Activated CD4-positive, alpha-beta T cell treated with anti-CD3 and anti-CD28 coated beads, Interleukin-2, amount 10 ng/mL, durations not matched to agents 24 days and 14 days (primary cell): ENCODE data around the gene ZNF662. TPM values are rescaled to one million over a fixed set of nuclear protein-coding genes. Genes with fewer than 3 reads are reported as not detected.

Experiments used
- DNase-seq: peaks from one replicate; pipeline ENCODE4 v3.0.0; 2022
- H3K27ac Mint-ChIP-seq: one replicate; pipeline ENCODE4 v1.8.0; 2022; ENCODE audit warnings: mild to moderate bottlenecking, mixed read lengths
- H3K27me3 Mint-ChIP-seq: one replicate; pipeline ENCODE4 v1.8.0; 2022; ENCODE audit warnings: mixed read lengths
- H3K36me3 Mint-ChIP-seq: one replicate; pipeline ENCODE4 v1.8.0; 2022; ENCODE audit warnings: low read depth, mild to moderate bottlenecking, mixed read lengths
- H3K4me1 Mint-ChIP-seq: one replicate; pipeline ENCODE4 v1.8.0; 2021; ENCODE audit warnings: mixed read lengths
- H3K4me3 Mint-ChIP-seq: one replicate; pipeline ENCODE4 v1.8.0; 2022; ENCODE audit warnings: mild to moderate bottlenecking, moderate library complexity, mixed read lengths
- H3K9me3 Mint-ChIP-seq: one replicate; pipeline ENCODE4 v1.8.0; 2021; ENCODE audit warnings: mixed read lengths
- intact Hi-C: fragments of 100-400 bp; cut with micrococcal nuclease; formaldehyde crosslinking; loops from one replicate; pipeline ENCODE4 v1.15.1; 2023
- total RNA-seq: library from RNA; stranded (reverse); gene quantifications from 2 replicates; pipeline ENCODE4 v1.2.3, GENCODE V29; 2022

The ZNF662 gene
- total RNA-seq, 1 donor from 2014 or later = 0.12 TPM

DNA sequence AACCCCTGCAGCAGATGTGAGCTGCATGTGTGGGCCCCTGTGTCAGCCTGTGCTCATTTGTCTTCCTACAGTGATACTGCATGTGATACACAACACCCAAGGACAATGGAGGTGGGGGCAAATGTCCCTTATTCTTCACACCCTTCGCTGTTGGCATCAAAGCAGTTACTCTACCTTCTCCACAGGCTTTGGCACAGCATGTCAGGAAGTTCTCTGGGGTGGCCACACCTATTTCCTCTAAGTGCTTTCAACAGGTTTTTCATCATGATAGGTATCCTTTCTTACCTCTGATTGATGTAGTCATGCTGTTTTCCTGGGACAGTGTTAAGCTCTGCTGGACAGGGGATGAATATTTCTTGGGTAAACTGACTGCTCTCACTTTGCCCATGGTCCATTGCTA, 29.5 kb downstream of the ZNF662 start:
- Mint-ChIP-seq H3K4me3 (no peak overlapping the region), H3K9me3 (peaks cover 7% of the 10 kb centered on the region), H3K36me3 (no peaks in the 10 kb centered on the region), H3K27ac (no peak overlapping the region), H3K4me1 (peaks cover 6% of the 10 kb centered on the region), H3K27me3 (peaks cover 2% of the 10 kb centered on the region)
- intact Hi-C loops = no loop called here
- DNase-seq = peak; percentile 59

DNA sequence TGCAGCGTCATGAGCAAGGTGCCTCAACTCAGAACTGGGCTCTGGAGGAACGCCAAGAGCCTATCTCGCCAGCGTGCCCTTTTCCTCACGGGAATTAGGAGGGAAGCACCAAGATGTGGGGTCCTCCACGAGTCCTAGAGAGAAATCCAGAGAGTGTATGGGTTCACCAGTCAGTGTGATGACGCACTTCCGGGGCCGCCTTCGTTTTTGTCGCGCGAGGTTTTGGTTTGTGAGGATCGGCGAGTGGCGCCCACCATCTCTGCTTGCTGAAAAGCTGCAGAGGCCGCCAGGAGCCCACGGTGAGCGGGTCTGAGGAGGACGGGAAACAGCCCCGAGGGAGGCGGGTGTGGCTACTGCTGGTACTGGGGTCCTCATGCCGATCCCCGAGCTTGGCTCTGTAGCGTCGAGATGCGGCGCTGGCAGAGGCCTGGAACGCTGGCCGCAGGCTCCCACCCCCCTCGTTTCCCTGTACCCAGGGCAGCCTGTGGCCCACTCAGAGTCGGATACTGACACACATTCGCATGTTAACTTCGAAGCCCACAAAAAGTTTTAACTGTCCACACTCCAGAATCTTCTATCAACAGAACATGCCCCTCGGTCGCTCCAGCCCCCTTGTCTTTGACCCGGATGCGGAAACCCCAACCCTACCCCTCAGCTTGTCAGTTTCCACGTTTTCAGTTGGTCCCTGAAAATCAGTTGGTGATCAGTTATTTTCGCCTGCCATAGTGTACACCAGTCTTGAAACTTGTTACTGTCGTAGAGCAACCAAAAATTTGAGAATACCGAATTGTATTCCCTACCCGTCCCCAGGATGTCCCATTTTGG, 30.4 kb downstream of the ZNF662 start:
- no peak overlapping the region for H3K27ac Mint-ChIP-seq
- H3K4me3 Mint-ChIP-seq = no peak overlapping the region
- H3K36me3 Mint-ChIP-seq = no peaks in the 10 kb centered on the region
- no peak for DNase-seq
- peaks cover 7% of the 10 kb centered on the region for H3K9me3 Mint-ChIP-seq
- peaks cover 2% of the 10 kb centered on the region for H3K27me3 Mint-ChIP-seq
- intact Hi-C loops = no loop called here
- peaks cover 6% of the 10 kb centered on the region for H3K4me1 Mint-ChIP-seq

DNA sequence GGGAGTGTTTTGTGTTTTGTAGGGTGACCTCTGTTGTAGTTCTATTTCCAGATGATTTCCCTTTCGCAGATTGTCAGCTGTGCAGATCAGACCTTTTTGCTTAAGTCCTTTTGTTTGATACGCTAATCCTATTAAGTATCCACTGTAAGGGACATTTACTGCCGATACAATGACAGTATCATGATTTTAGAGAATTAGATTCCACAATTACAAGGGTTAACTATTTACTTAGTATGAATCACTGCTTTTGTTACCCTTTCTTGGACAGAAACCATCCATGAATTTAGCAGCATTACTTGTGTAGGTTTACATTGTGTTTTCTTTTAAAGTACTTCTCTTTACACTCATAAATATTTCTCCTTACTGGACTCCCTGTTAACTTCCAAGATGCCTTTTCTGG, 31.4 kb downstream of the ZNF662 start:
- DNase-seq = no peak
- Mint-ChIP-seq H3K4me1 (peaks cover 6% of the 10 kb centered on the region), H3K27ac (no peak overlapping the region), H3K9me3 (peaks cover 7% of the 10 kb centered on the region), H3K36me3 (no peaks in the 10 kb centered on the region), H3K4me3 (no peak overlapping the region), H3K27me3 (peaks cover 2% of the 10 kb centered on the region)
- intact Hi-C loops = no loop called here

DNA sequence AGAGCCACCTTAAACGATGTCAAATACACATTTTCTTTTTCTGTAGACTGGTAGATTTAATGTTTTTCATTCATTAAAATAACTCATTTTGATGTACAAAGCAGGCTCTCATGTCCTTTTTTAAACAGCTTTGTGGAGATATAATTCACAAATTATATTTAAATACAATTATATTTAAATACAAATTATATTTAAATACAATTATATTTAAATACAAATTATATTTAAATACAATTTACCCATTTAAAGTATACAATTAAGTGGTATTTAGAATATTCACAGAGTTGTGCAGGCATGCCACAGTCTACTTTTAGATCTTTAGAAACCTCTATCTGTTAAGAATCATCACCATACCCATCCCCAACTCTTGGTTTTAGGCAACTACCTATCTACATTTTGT, 36.8 kb downstream of the ZNF662 start:
- Mint-ChIP-seq H3K4me3 (no peak overlapping the region), H3K4me1 (no peaks in the 10 kb centered on the region), H3K27ac (no peak overlapping the region), H3K9me3 (no peaks in the 10 kb centered on the region), H3K27me3 (peaks cover 4% of the 10 kb centered on the region), H3K36me3 (no peaks in the 10 kb centered on the region)
- DNase-seq = no peak
- intact Hi-C loops = no loop called here

DNA sequence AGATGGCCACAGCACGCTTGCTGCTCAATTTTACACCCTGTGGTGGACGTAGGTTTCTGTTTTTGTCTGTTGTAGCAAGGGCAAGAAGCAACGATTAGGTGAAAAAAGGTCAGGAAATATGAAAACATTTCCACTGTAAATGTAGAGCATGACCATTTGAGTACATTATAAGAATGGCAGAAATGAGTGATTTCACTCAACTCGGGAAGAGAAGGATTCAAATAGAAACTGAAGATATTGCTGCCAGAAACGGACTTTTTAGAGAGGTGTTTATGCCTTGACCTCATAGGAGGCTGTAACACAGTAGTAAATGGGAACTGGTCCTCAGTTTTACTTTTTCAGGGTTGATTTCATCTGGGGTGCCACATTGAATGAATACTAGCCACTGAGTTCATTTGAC, 40.1 kb downstream of the ZNF662 start:
- Mint-ChIP-seq H3K4me1 (no peaks in the 10 kb centered on the region), H3K27ac (no peak overlapping the region), H3K27me3 (peaks cover 3% of the 10 kb centered on the region), H3K36me3 (no peaks in the 10 kb centered on the region), H3K4me3 (no peak overlapping the region), H3K9me3 (no peaks in the 10 kb centered on the region)
- DNase-seq = no peak
- intact Hi-C loops = no loop called here

DNA sequence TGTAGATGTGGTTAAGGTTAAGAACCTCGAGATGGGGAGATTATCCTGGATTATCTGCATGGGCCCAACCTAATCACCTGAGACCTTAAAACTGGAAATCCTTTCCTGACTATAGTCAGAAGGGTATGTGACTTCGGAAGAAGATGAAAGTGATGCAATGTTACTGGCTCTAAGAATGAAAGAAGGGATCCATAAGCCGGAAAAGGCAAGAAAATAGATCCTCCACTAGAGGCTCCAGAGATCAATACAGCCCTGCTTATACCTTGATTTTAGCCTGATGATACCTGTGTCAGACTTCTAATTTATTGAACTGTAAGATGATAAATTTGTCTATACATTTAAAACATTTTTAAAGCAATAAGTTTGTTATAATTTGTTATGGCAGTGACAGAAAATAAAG, 51.6 kb downstream of the ZNF662 start:
- H3K36me3 Mint-ChIP-seq = no peaks in the 10 kb centered on the region
- no peak overlapping the region for H3K4me3 Mint-ChIP-seq
- intact Hi-C loops = no loop called here
- H3K27me3 Mint-ChIP-seq = peaks cover 4% of the 10 kb centered on the region
- no peak for DNase-seq
- no peak overlapping the region for H3K27ac Mint-ChIP-seq
- H3K4me1 Mint-ChIP-seq = no peaks in the 10 kb centered on the region
- peaks cover 7% of the 10 kb centered on the region for H3K9me3 Mint-ChIP-seq

DNA sequence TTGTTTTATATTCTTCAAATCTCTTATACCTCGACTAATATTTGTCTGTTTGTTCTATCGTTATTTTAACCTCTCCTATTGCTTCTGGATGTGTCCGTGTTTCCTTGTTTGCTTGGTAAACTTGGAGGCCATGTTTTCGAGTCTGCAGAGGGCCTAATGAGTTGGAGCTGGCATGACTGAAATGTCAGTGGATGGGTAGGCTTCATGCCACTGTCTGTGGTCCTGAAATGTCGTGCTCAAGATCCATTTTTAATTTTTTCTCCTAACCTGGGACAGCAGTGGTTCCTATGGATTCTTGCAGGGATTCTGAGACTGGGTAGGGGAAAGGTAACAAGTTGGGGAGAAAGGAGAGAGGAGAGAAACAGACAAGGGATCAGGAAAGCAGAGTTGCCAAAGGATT, 54.3 kb downstream of the ZNF662 start:
- Mint-ChIP-seq H3K27ac (no peak overlapping the region), H3K36me3 (no peaks in the 10 kb centered on the region), H3K9me3 (peaks cover 2% of the 10 kb centered on the region), H3K27me3 (peaks cover 8% of the 10 kb centered on the region), H3K4me3 (no peak overlapping the region), H3K4me1 (peaks cover 2% of the 10 kb centered on the region)
- no peak for DNase-seq
- intact Hi-C loops = no loop called here

DNA sequence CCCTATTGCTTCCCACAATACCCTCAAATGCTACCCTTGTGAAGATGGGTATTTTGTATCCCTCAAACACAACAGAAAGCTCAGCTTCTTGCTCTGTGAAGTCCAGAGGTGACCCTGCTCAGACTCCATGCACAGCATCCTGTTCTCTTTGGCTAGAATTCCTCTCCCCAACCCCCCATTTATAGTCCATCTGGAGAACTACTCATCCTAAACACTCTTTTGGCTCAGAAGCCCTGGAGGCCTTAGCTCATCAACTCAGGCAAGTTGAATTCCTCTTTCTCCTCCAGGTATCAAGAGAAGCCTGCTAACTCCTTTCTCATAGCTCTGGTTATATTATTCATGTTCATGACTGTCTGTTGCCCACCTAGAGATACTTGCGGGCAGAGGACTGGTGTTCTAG, 54.8 kb downstream of the ZNF662 start:
- peaks cover 2% of the 10 kb centered on the region for H3K4me1 Mint-ChIP-seq
- DNase-seq = no peak
- no peak overlapping the region for H3K27ac Mint-ChIP-seq
- peaks cover 8% of the 10 kb centered on the region for H3K27me3 Mint-ChIP-seq
- no peaks in the 10 kb centered on the region for H3K9me3 Mint-ChIP-seq
- no peaks in the 10 kb centered on the region for H3K36me3 Mint-ChIP-seq
- intact Hi-C loops = no loop called here
- no peak overlapping the region for H3K4me3 Mint-ChIP-seq

DNA sequence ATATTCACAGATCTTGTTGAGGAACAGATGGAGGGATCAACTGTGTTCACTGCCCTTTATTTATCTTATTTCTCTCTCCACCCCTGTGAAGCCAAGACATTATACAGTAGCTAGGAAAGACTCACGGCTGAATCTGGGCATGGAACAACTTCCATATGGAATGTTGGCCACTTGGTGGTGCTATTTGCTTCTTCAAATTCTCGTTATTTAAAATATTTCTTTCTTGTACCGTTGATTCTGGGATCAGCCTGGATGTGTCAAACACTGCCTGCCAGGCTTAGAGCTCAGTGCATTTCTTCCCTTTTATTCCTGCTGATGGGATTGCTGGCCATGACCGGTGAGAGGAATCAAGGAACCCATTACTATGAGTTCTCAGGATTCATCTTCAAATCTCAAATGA, 55.7 kb downstream of the ZNF662 start:
- Mint-ChIP-seq H3K27me3 (peaks cover 10% of the 10 kb centered on the region), H3K4me3 (no peak overlapping the region), H3K4me1 (peaks cover 2% of the 10 kb centered on the region), H3K36me3 (no peaks in the 10 kb centered on the region), H3K9me3 (no peaks in the 10 kb centered on the region), H3K27ac (no peak overlapping the region)
- intact Hi-C loops = no loop called here
- DNase-seq = peak; percentile 64

DNA sequence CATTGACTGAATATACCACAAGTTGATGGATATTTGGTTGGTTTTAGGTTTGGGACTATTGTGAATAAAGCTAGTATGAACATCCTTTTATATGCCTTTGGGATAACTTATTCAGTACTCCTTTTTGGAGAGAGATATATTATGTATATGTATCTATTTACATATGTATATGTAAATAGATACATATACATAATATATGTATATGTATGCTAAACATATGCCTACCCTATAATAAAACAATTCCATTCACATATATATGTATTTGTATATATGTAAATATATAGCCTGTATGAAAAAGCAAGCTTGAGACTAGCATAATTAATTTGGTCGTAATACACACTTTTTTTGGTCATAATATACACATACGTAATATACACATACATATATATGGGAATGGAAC, 57.3 kb downstream of the ZNF662 start:
- Mint-ChIP-seq H3K27ac (no peak overlapping the region), H3K36me3 (no peaks in the 10 kb centered on the region), H3K9me3 (no peaks in the 10 kb centered on the region), H3K4me3 (no peak overlapping the region), H3K4me1 (peaks cover 2% of the 10 kb centered on the region), H3K27me3 (peaks cover 10% of the 10 kb centered on the region)
- intact Hi-C loops = no loop called here
- DNase-seq = no peak

DNA sequence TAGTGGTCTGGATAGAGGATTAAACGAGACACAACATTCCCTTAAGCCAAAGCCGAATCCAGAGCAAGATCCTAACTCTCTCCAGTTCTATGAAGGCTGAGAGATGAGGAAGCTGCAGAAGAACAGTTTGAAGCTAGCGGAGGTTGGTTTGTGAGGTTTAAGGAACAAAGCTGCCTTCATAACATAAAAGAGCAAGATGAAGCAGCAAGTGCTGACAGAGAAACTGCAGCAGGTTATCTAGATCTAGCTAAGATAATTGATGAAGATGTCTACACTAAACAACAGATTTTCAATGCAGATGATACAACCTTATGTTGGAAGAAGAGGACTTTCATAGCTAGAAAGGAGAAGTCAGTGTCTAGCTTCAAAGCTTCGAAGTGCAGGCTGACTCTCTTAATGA, 58.3 kb downstream of the ZNF662 start:
- no peak overlapping the region for H3K27ac Mint-ChIP-seq

More for the DNA sequence above, 58.3 kb downstream of the ZNF662 start:
- no peak overlapping the region for H3K4me3 Mint-ChIP-seq
- no peak for DNase-seq
- intact Hi-C loops = no loop called here
- H3K9me3 Mint-ChIP-seq = no peaks in the 10 kb centered on the region
- peaks cover 13% of the 10 kb centered on the region for H3K27me3 Mint-ChIP-seq
- H3K4me1 Mint-ChIP-seq = peaks cover 2% of the 10 kb centered on the region
- no peaks in the 10 kb centered on the region for H3K36me3 Mint-ChIP-seq

Other genes with a start within 250 kb of the ZNF662 start
- not detected in 2 replicates for gene KLHL40, start 220.6 kb upstream of the ZNF662 start, total RNA-seq
- not detected in 2 replicates for gene HHATL, start 203.3 kb upstream of the ZNF662 start, total RNA-seq
- gene CCDC13, start 132.9 kb upstream of the ZNF662 start, total RNA-seq = 0.16 TPM in 1 of 2 replicates, not detected in the other
- gene HIGD1A, start 101.7 kb upstream of the ZNF662 start, total RNA-seq = 88.6 and 91.6 TPM in 2 replicates
- gene ACKR2, start 96.7 kb upstream of the ZNF662 start, total RNA-seq = 0.42 and 0.69 TPM in 2 replicates
- not detected in 2 replicates for gene CYP8B1, start 30.3 kb upstream of the ZNF662 start, total RNA-seq
- not detected in 2 replicates for gene GASK1A, start 73.2 kb downstream of the ZNF662 start, total RNA-seq
- gene POMGNT2, start 199.9 kb downstream of the ZNF662 start, total RNA-seq = 8.3 and 8.8 TPM in 2 replicates